Coronary artery (tissue), 2 donors: ENCODE data around the gene MTA1.

Source experiments
- DNase-seq: peaks from one replicate; pipeline ENCODE4 v3.0.0-alpha.2; 2017; ENCODE audit warnings: low spot score
- H3K27ac ChIP-seq, 2 donors: fragments of 200-600 bp; sonication (generic); one replicate each; pipeline ENCODE4 v1.5.1; 2016 to 2019
- H3K4me3 ChIP-seq: fragments of 200-600 bp; sonication (generic); 2 replicates; pipeline ENCODE4 v1.5.1; 2016; ENCODE audit warnings: mild to moderate bottlenecking, moderate library complexity
- CTCF ChIP-seq: fragments of 200-600 bp; sonication (generic); IDR thresholded peaks from one replicate; pipeline ENCODE4 v1.5.1; 2019; ENCODE audit warnings: antibody characterized with exemption

MTA1 gene

GRCh38 chr14:105440992-105441391 lies 21.4 kb downstream of the MTA1 start:
- TF ChIP-seq CTCF = no peak
- DNase-seq = no peak
- no peak overlapping the region for H3K4me3 ChIP-seq
- no peak overlapping the region for H3K27ac ChIP-seq

GRCh38 chr14:105442125-105442524 lies 22.5 kb downstream of the MTA1 start:
- no peak for DNase-seq
- TF ChIP-seq CTCF = no peak
- no peak overlapping the region for H3K4me3 ChIP-seq
- H3K27ac ChIP-seq = no peak overlapping the region

GRCh38 chr14:105442834-105443233 lies 23.2 kb downstream of the MTA1 start:
- TF ChIP-seq CTCF = no peak
- no peak for DNase-seq
- H3K4me3 ChIP-seq = no peak overlapping the region
- H3K27ac ChIP-seq = no peak overlapping the region

- DNase-seq = no peak
- TF ChIP-seq CTCF = no peak
- no peak overlapping the region for H3K27ac ChIP-seq
- H3K4me3 ChIP-seq = no peak overlapping the region
Measured at GRCh38 chr14:105444859-105445258, 25.2 kb downstream of the MTA1 start.

- Histone ChIP-seq H3K4me3 (no peak overlapping the region), H3K27ac (no peak overlapping the region)
- DNase-seq = no peak
- TF ChIP-seq CTCF = no peak
Measured at GRCh38 chr14:105445290-105445689, 25.7 kb downstream of the MTA1 start.

- no peak for TF ChIP-seq CTCF
- Histone ChIP-seq H3K4me3 (no peak overlapping the region), H3K27ac (no peak overlapping the region)
- no peak for DNase-seq
Measured at GRCh38 chr14:105445901-105446845, 26.5 kb downstream of the MTA1 start.

GRCh38 chr14:105446971-105447370 lies 27.3 kb downstream of the MTA1 start:
- DNase-seq = no peak

More at GRCh38 chr14:105446971-105447370, 27.3 kb downstream of the MTA1 start:
- no peak for TF ChIP-seq CTCF
- no peak overlapping the region for H3K4me3 ChIP-seq
- H3K27ac ChIP-seq = no peak overlapping the region
